Fibroblast of skin of right quadriceps (primary cell): Measurements from ENCODE around the gene TMEM215.
"Not testable (repeated sequence)": the region's sequence is repeated elsewhere in the genome, so short reads cannot be mapped to it uniquely, and the experiment has no call there.

Experiments
- DNase-seq: peaks from one replicate; pipeline ENCODE4 v3.0.0-alpha.2; 2013

Gene TMEM215

GRCh38 chr9:32783168-32783891 lies at the start of gene TMEM215:
TSS of gene TMEM215 (plus strand) at chr9:32783540. CDS start at chr9:32784184, 644 bp downstream.
- DNase-seq = peak; percentile 5

DNA sequence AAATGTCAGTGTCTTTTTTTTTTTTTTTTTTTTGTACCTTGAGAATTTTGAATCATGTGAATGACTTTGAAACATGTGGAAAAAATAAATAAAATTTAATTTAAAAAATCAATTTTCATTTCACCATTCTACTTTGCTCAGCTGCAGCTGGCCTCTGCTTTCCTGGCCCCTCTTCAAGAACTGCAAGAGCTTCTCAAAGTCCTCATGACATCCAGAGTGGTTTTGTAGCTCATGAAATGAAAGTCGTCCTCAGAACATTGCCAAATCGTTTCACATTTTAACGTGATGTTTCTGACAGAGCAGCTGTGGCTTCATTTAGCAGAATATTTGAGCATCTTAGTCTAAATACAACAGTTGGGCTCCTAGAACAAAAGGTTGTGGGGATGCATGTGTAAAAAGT lies 47.9 kb upstream of the TMEM215 start:
- DNase-seq = no peak

DNA sequence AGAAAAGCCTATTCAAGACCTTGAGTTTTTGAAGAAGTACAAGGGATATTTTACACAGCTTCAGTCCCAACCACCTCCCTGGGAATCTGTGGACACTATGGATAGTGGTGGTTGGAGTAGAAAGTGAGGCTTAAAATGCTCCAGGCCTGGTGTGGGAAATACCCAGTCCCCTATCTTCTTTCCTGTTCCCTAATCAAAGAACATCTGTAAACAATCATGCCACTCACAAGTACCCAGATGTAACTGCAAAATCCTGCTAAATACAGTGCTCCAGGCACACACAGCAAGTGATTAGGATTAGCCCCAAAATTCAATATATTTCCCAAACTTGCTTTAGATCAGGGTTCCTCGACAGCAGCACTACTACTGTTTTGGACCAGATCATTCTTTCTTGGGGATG lies 46.0 kb upstream of the TMEM215 start:
- no peak for DNase-seq

DNA sequence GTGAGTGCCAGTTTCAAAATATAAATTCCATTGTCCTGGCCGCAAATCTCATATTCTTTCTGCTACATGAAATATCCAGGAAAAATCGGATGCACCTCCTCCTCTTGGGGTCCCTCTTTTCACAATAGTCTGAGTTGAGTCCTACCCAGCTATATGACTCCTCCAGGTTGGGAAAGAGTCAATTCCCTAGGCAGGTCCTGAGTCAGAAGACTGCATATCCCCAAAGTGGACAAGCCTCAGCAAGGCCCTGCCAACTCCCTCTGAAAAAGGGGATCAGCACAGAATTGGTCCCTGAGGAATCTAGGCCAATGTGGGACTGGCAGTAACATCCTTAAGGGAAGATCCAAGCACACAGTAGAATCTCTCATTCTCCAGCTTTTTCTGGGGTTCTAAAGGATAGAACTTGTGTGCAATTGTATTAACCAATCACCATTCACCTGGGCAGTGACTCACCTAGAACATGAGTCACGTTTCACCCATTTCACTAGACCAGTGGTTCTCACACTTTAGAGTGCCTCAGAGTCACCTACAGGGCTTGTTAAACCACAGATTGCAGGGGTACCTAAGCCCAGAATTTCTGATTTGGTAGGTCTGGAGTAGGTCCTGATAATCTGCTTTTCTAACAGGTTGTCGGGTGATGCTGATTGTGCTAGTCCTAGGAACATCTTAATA lies 44.7 kb upstream of the TMEM215 start:
- DNase-seq = no peak

GRCh38 chr9:32741706-32742105 lies 41.6 kb upstream of the TMEM215 start:
- peak; percentile 10 for DNase-seq

DNA sequence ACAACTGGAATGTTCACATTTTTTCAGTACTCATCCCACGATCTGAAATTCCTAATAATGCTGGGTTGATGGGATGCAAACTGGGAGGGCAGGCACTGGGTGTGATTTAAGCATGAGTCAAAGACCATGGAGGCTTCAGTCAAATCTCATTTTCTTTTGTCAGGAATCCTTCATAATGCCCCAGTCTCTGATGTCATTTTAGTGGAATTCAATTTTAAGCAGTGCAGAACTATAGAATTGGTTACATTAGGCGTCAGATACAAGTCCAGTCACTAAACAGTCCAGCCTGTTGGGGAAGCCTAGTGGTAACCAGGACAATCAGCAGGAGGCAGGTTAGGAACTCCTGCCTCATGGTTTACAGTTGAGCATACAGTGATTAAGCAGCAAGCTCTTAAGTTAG lies 41.0 kb upstream of the TMEM215 start:
- DNase-seq = peak; percentile 23

DNA sequence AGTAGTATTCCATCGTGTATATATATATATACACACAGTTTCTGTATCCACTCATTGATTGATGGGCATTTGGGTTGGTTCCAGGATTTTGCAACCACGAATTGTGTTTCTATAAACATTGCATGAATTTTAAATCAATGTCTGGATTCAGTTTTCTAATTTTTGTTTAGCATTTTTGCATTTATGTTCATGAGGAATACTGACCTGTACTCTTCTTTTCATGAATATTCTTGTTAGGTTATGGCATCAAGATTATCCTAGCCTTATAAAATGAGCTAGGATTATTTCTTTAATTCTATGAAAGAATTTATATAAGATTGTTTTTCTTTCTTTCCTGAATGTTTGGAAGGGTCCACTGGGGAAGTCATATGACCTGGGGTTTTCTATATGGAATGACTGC lies 35.3 kb upstream of the TMEM215 start:
- no peak for DNase-seq

DNA sequence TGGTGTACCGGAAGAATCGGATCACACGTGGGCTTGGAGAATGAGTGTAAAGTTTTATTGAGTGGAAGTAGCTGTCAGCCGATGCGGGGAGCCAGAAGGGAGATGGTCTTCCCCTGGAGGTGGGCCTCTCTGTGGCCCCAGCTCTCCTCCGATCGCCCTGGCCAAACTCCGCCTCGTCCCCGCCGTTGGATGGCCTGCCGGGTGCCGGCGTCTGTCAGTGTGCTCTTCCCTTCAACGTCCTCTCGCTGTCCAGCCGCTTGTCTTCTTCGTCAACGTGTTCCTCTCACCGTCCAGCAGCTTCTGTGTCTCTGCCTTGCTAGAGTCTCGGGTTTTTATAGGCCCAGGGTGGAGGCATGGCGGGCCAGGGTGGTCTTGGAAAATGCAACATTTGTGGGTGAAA lies 27.6 kb upstream of the TMEM215 start:
- DNase-seq = no peak

- no peak for DNase-seq
Measured at GRCh38 chr9:32764139-32764538, 19.2 kb upstream of the TMEM215 start.

GRCh38 chr9:32775283-32775682 lies 8.1 kb upstream of the TMEM215 start:
- DNase-seq = no peak

DNA sequence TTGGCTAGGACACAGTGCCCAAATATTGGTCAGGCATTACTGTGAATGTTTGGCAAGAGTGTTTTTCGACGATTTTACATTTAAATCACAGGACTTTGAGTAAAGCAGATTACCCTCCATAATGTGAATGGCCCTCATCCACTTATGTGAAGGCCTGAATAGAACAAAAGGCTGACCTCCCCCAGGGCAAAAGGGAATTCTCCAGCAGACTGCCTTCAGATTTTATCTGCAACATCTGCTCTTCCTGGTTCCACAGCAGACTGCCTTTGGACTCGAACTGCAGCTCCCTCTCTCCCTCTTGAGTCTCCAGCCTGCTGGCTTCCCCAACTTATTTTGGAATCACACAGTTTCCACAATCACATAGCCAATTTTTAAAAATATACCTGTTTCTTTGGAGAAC lies 7.1 kb upstream of the TMEM215 start:
- DNase-seq = no peak

- DNase-seq = no peak
Measured at GRCh38 chr9:32782476-32783167, 718 bp upstream of the TMEM215 start.

DNA sequence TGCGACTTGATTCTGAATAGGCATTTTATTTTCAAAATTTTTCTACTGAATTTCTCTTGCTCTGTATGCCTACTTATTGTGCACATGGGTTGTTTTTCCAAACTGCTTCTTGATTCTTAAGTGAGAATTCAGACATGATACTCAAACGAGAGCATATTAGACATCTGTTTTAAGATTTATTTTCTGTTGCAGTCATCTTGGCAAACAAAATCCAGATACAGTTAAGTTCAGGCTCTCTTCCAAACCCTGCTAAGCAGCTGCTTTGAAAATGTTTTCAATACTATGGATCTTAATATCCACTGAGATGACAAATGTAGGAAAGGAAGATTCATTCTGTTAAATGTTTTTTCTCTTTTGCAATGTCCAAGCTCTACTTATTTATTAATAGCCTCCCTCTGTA lies 4.5 kb downstream of the TMEM215 start:
- DNase-seq = no peak

GRCh38 chr9:32796015-32796414 lies 12.7 kb downstream of the TMEM215 start:
- not testable (repeated sequence) for DNase-seq

DNA sequence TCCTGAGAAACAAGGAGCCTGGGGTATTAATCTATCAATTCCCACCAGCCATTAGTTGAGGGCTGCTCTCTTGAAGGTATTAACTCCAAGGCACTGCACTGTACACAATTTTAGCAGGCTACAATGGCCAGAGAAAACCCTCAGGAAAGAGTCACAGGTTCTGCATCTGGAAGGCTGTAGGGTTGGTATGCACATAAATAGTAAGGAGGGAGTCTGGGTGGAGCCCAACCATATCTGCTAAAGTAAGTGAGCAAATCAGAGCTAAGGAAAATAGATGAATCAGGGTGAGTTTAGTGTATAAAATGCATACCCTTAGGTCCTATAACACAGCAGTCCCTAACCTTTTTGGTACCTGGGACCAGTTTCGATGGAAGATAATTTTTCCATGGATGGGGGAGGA lies 18.2 kb downstream of the TMEM215 start:
- DNase-seq = no peak

GRCh38 chr9:32807217-32807616 lies 23.9 kb downstream of the TMEM215 start:
- DNase-seq = no peak

DNA sequence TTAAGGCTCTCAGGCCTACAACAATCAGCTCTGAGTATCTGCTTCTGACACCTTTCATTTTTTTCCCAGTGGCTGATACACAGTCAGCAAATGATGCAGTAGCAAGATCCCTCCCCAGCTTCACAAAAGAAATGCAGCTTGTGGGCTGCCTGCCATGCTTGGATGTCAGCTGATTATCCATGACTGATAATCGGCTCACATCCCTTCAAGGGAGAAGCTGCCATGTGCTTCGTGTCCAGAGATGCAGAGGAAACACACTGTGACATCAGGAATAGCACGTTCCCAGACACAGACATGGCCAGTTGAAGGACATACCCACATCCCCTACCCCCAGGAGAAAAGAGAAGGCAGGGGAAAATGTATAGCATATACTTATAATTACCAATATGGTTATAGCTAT lies 27.9 kb downstream of the TMEM215 start:
- no peak for DNase-seq

- no peak for DNase-seq
Measured at GRCh38 chr9:32820322-32820721, 37.0 kb downstream of the TMEM215 start.

- DNase-seq = no peak
Measured at GRCh38 chr9:32823101-32823500, 39.8 kb downstream of the TMEM215 start.

DNA sequence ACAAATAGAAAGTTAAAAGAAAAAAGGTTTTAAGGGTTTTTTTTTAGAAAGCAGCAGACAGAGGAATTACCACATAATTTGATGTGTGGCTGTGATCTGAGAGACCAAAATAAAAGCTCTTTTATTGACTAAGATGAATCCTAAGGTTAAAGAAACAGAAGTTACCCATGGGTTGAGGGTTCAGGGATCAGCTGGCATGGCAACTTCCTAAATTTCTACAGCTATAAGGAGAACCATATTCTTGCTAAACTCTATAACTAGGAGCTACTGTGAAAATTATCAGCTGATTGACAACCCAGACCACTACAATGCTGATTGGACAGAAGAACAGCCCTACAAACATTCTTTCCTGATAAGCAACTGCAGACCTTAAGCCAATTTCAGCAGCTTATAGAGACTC lies 40.2 kb downstream of the TMEM215 start:
- DNase-seq = no peak

DNA sequence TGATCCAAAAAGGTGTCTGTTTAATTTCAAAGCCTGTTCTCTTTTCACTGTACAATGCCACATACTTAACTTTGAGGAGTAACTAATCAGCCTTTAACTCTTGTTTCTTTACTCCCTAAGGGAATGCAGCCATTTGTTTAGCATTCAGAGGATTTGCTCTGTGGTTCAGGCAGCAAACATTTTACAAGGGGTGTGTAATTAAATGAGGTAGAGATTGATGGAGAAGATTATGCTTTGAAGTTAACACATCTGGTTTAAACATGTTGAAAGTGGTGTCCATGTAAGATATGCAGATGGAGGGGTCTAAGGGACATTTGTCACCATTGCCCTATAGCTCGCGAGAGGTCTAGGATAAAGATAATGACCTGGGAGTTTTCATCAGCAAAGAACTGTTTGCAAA lies 41.9 kb downstream of the TMEM215 start:
- DNase-seq = no peak

DNA sequence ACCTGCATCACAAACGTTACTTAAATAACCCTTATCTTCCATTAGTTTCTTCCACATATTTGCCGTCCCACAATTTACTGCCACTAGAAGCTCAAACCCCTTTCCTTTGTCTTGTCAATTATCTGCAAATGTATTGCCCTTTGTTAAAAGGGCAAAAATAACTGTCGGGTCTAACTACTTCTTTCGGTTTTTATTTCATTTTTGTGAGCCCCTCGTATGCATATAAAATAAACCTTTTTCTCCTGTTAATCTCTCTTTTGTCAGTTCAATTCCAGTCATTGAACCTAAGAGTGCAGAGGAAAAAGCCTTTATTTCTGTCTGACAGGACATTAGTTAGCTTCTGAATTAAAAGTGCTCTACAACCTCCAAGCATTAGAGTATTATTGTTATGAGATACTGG lies 45.5 kb downstream of the TMEM215 start:
- no peak for DNase-seq

- no peak for DNase-seq
Measured at GRCh38 chr9:32832346-32832745, 49.0 kb downstream of the TMEM215 start.
